Endothelial cell of umbilical vein (primary cell): ENCODE data around the gene OPCML. TPM values are rescaled to one million over a fixed set of nuclear protein-coding genes. Genes with fewer than 3 reads are reported as not detected.

ENCODE experiments used
- BruUV-seq: library from RNA; stranded (reverse); fragments of 400-500 nt; replicated peaks from 2 replicates; lab custom pipeline; 2021; lab: Mats Ljungman, UMichigan
- CTCF ChIA-PET: fragments of 300-600, 350-600 bp; sonication (Branson Sonifier 250); formaldehyde crosslinking; loops from one replicate; lab custom pipeline; 2021; ENCODE audit warnings: antibody characterized with exemption, inconsistent platforms; lab: Charles Lee
- POLR2A ChIA-PET: fragments of 300-600, 350-600 bp; sonication (Branson Sonifier 250); formaldehyde crosslinking; loops from one replicate; lab custom pipeline; 2021; ENCODE audit warnings: antibody characterized with exemption, inconsistent platforms; lab: Charles Lee
- DNase-seq: peaks from one replicate; pipeline ENCODE4 v3.0.0-alpha.2; 2011; ENCODE audit warnings: low read depth, low spot score
- FAIRE-seq: peaks from 2 replicates; lab custom pipeline; 2011; peaks lifted over from hg19 to GRCh38; lab: Jason Lieb, UNC
- H2AFZ ChIP-seq: 2 replicates; pipeline ENCODE4 v1.6.0; 2012; ENCODE audit warnings: low read depth, low read length, control low read depth, inconsistent platforms
- H3K27ac ChIP-seq: 2 replicates; pipeline ENCODE4 v1.5.1; 2011; ENCODE audit warnings: low read depth, mild to moderate bottlenecking, control low read depth, low read length, moderate library complexity; ENCODE audit not compliant: insufficient read depth
- H3K27me3 ChIP-seq, 2 experiments: 2 replicates each; pipeline versions ENCODE4 v1.6.0 to v1.6.1; 2011; ENCODE audit warnings: low read length in 2 of 2, mixed read lengths in 1 of 2; ENCODE audit not compliant: control insufficient read depth in 2 of 2, insufficient read depth in 2 of 2
- H3K36me3 ChIP-seq, 2 experiments: 2 replicates in 1 of 2; 3 replicates in 1 of 2; pipeline ENCODE4 v1.5.1; 2011; ENCODE audit warnings: low read length in 2 of 2, mild to moderate bottlenecking in 1 of 2, moderate library complexity in 1 of 2; ENCODE audit not compliant: control insufficient read depth in 2 of 2, insufficient read depth in 2 of 2; ENCODE audit errors: extremely low read depth in 1 of 2
- H3K4me1 ChIP-seq: 3 replicates; pipeline ENCODE4 v1.5.1; 2011; ENCODE audit warnings: mild to moderate bottlenecking, low read length; ENCODE audit not compliant: control insufficient read depth, insufficient read depth; ENCODE audit errors: extremely low read depth
- H3K4me2 ChIP-seq: 2 replicates; pipeline ENCODE4 v1.6.1; 2011; ENCODE audit warnings: low read length, control low read depth, mixed read lengths; ENCODE audit not compliant: insufficient read depth
- H3K4me3 ChIP-seq, 3 experiments: fragments of 200-600 bp in 1 of 3; sonication (generic), shearing (Covaris generic) in 1 of 3; replicated peaks in 1 of 3; 2 replicates each; pipeline ENCODE4 v1.5.1; 2011 to 2016; ENCODE audit warnings: control low read depth in 3 of 3, low read length in 3 of 3, mild to moderate bottlenecking in 2 of 3, inconsistent platforms in 1 of 3, low read depth in 1 of 3, moderate library complexity in 1 of 3; ENCODE audit not compliant: insufficient read depth in 1 of 3
- H3K79me2 ChIP-seq: 2 replicates; pipeline ENCODE4 v1.6.0; 2012; ENCODE audit warnings: low read length, inconsistent platforms; ENCODE audit not compliant: control insufficient read depth, insufficient read depth
- H3K9ac ChIP-seq: replicated peaks from 2 replicates; pipeline ENCODE3; 2011; ENCODE audit warnings: low read length, control low read depth; ENCODE audit not compliant: insufficient read depth; ENCODE audit errors: extremely low read depth
- H3K9me1 ChIP-seq: replicated peaks from 3 replicates; pipeline ENCODE4 v1.6.0; 2011; ENCODE audit warnings: mild to moderate bottlenecking, low read length; ENCODE audit not compliant: control insufficient read depth, insufficient read depth; ENCODE audit errors: extremely low read depth
- H3K9me3 ChIP-seq: replicated peaks from 2 replicates; pipeline ENCODE4 v1.5.1; 2012; ENCODE audit warnings: low read length, inconsistent platforms; ENCODE audit not compliant: control insufficient read depth, insufficient read depth
- H4K20me1 ChIP-seq: replicated peaks from 2 replicates; pipeline ENCODE3; 2011; ENCODE audit warnings: mild to moderate bottlenecking, low read length; ENCODE audit not compliant: control insufficient read depth, insufficient read depth; ENCODE audit errors: extremely low read depth
- CTCF ChIP-seq, 2 donors: IDR thresholded peaks; 1 replicate in 1 of 2; 2 replicates in 1 of 2; pipeline ENCODE4 v1.5.1; 2011; ENCODE audit warnings: low read length in 2 of 2, mild to moderate bottlenecking in 2 of 2, moderate library complexity in 2 of 2, control low read depth in 1 of 2, inconsistent platforms in 1 of 2, low read depth in 1 of 2; ENCODE audit not compliant: insufficient read depth in 1 of 2; ENCODE audit errors: extremely low read depth in 1 of 2
- EZH2 ChIP-seq: IDR thresholded peaks from 2 replicates; pipeline ENCODE4 v1.6.1; 2012; ENCODE audit warnings: borderline replicate concordance, low read depth, mild to moderate bottlenecking, moderate library complexity, low read length, inconsistent platforms; ENCODE audit not compliant: severe bottlenecking
- FOS ChIP-seq: IDR thresholded peaks from 2 replicates; pipeline ENCODE4 v1.6.1; 2011; ENCODE audit warnings: mild to moderate bottlenecking, low read length, moderate library complexity, borderline replicate concordance; ENCODE audit not compliant: insufficient read depth
- GATA2 ChIP-seq: IDR thresholded peaks from 2 replicates; pipeline ENCODE4 v1.7.0; 2011; ENCODE audit warnings: low read depth, mild to moderate bottlenecking, moderate library complexity, mixed read lengths, low read length; ENCODE audit not compliant: insufficient read length, insufficient read depth
- JUN ChIP-seq: IDR thresholded peaks from 2 replicates; pipeline ENCODE4 v1.6.1; 2011; ENCODE audit warnings: borderline replicate concordance, low read depth; ENCODE audit not compliant: insufficient read length, insufficient read depth
- MAX ChIP-seq: IDR thresholded peaks from 2 replicates; pipeline ENCODE4 v1.6.1; 2011; ENCODE audit not compliant: insufficient read depth, insufficient read length
- MYC ChIP-seq: IDR thresholded peaks from one replicate; pipeline ENCODE4 v1.6.1; 2011; ENCODE audit warnings: mild to moderate bottlenecking, low read depth, low read length
- POLR2A ChIP-seq: IDR thresholded peaks from 2 replicates; pipeline ENCODE4 v1.6.1; 2012; ENCODE audit warnings: low read depth, mild to moderate bottlenecking, control low read depth, low read length
- POLR2AphosphoS5 ChIP-seq: IDR thresholded peaks from 2 replicates; pipeline ENCODE4 v1.6.1; 2012; ENCODE audit warnings: low read depth, mild to moderate bottlenecking, control low read depth, low read length, moderate library complexity; ENCODE audit not compliant: insufficient read depth
- dilution Hi-C: fragments of 300-500 bp; cut with MboI; formaldehyde crosslinking; loops from one replicate; pipeline ENCODE4 v1.15.0; 2019; ENCODE audit warnings: low sequenced_read_pairs; ENCODE audit not compliant: extremely low pct_ligation_motif_present
- intact Hi-C: fragments of 100-400 bp; cut with micrococcal nuclease; formaldehyde crosslinking; loops from one replicate; pipeline ENCODE4 v1.10.0; 2022
- polyA plus RNA-seq, 4 experiments: library from polyadenylated mRNA; depleted of rRNA in 3 of 4; stranded (reverse) in 3 of 4; unstranded in 1 of 4; fragments of >200 nt; gene quantifications; 2 replicates each; pipeline versions ENCODE4 v1.2.1 to v1.2.3, GENCODE V29; 2011 to 2012; ENCODE audit warnings: missing spikeins in 1 of 4
- total RNA-seq: library from RNA; stranded (reverse); gene quantifications from 2 replicates; pipeline ENCODE4 v1.2.3, GENCODE V29; 2021

OPCML gene
- total and polyA plus RNA-seq, 2 donors (not counting 3 experiments of a cell fraction or from before 2014, with no cell fraction given), result not detected

GRCh38 chr11:133227632-133228111, 304.6 kb downstream of the OPCML start:
- CTCF ChIA-PET, result no interaction called here

More at GRCh38 chr11:133227632-133228111, 304.6 kb downstream of the OPCML start:
- Histone ChIP-seq H3K9ac (no peak overlapping the region), H3K4me1 (no peaks in the 10 kb centered on the region), H3K9me3 (no peaks in the 10 kb centered on the region), H3K79me2 (no peaks in the 10 kb centered on the region), H3K27me3 (no peaks in the 10 kb centered on the region), H3K4me3 (no peak overlapping the region), H3K27ac (no peak overlapping the region), H3K4me2 (no peak overlapping the region), H4K20me1 (no peaks in the 10 kb centered on the region), H3K36me3 (no peaks in the 10 kb centered on the region), H3K9me1 (no peaks in the 10 kb centered on the region), H2AFZ (no peak overlapping the region)
- FAIRE-seq (no peak), DNase-seq (no peak)
- intact Hi-C loops, result no loop called here
- BruUV-seq, result no TSS peak
- POLR2A ChIA-PET, result no interaction called here
- TF ChIP-seq POLR2AphosphoS5 (no peak), POLR2A (no peak), EZH2 (no peak), MYC (no peak), CTCF (IDR thresholded peaks at IDR 0.05; ENCODE audit: extremely low read depth in 1 of 2, insufficient read depth in 1 of 2, low read depth in 1 of 2, low read length in 2 of 2) (no peak), FOS (no peak), MAX (no peak), GATA2 (no peak), JUN (no peak)
- dilution Hi-C loops, result no loop called here
